ENCODE measurements around the gene EFCC1. TPM values are rescaled to one million over a fixed set of nuclear protein-coding genes. Genes with fewer than 3 reads are reported as not detected.

The EFCC1 gene
- total and polyA plus RNA-seq, 2 of the 13 experiments (the other 11 are each of a cell fraction or from before 2014, with no cell fraction given) = not detected

- in situ Hi-C loops (cut with HindIII; ENCODE audit: extremely low pct_ligation_motif_present, low pct_unique_long_range_greater_than_20kb) = no loop called here
- no peak for TF ChIP-seq CBFB (CRISPR knock-in tag; IDR thresholded peaks at IDR 0.05)
- no peak for TF ChIP-seq ZBTB3 (CRISPR knock-in tag; IDR thresholded peaks at IDR 0.05; ENCODE audit: borderline replicate concordance, low read depth)
- no peak for TF ChIP-seq ISX (CRISPR knock-in tag; conservative IDR thresholded peaks at IDR 0.05)
- no peak for TF ChIP-seq ZNF263 (CRISPR knock-in tag; IDR thresholded peaks at IDR 0.05)
- no peak for TF ChIP-seq KMT2B (CRISPR knock-in tag; IDR thresholded peaks at IDR 0.05)
- TF ChIP-seq SOX5 (CRISPR knock-in tag; IDR thresholded peaks at IDR 0.05; ENCODE audit: borderline replicate concordance) = no peak
- TF ChIP-seq AKAP8 (CRISPR knock-in tag; IDR thresholded peaks at IDR 0.05) = no peak
- TF ChIP-seq YY1 (IDR thresholded peaks at IDR 0.05; ENCODE audit: insufficient read depth, insufficient replicate concordance, low read depth, low read length) = no peak
- no peak for TF ChIP-seq NFYB (CRISPR knock-in tag; IDR thresholded peaks at IDR 0.05)
- no peak for ATAC-seq
Measured at GRCh38 chr3:129078510-129078909, 77.4 kb downstream of the EFCC1 start.

GRCh38 chr3:129081503-129081902 lies 80.4 kb downstream of the EFCC1 start:
- ChIA-PET POLR2A (no interaction called here), CTCF (ENCODE audit: low intra/inter-chr PET ratio, low total read pairs) (no interaction called here)
- no peak for FAIRE-seq
- Histone ChIP-seq H3K27ac (ENCODE audit: extremely low read length, insufficient read depth, low read length) (no peak overlapping the region), H3K4me1 (ENCODE audit: insufficient read depth, low read length) (peaks cover 34% of the 10 kb centered on the region), H3K4me2 (ENCODE audit: low read depth, low read length) (no peak overlapping the region), H2AFZ (ENCODE audit: low read length) (no peak overlapping the region), H3K9me3 (ENCODE audit: low read length) (no peaks in the 10 kb centered on the region), H4K20me1 (ENCODE audit: insufficient read depth, low read length) (no peaks in the 10 kb centered on the region), H3K27me3 (ENCODE audit: control insufficient read depth in 1 of 2, insufficient read depth in 2 of 2, low read length in 2 of 2) (no peaks in the 10 kb centered on the region; a peak in 1 of 5 replicates), H3K79me2 (ENCODE audit: insufficient read depth, low read length) (no peaks in the 10 kb centered on the region), H3K36me3 (replicated peaks in 1 of 2; ENCODE audit: control insufficient read depth in 1 of 2, insufficient read depth in 2 of 2, low read length in 2 of 2) (no peaks in the 10 kb centered on the region), H3K4me3 (replicated peaks in 1 of 3; ENCODE audit: insufficient read depth in 1 of 3, low read depth in 2 of 3, low read length in 3 of 3) (no peak overlapping the region), H3K9ac (ENCODE audit: insufficient read depth, low read depth, low read length) (no peak overlapping the region)
- no peak for DNase-seq (ENCODE audit: low spot score)
- intact Hi-C loops (cut with micrococcal nuclease; ENCODE audit: unreplicated experiment) (loop anchor here (5.0 kb wide), 1 partner anchor 109 kb away; no protein-coding TSS in a partner anchor), in situ Hi-C loops (cut with HindIII; ENCODE audit: extremely low pct_ligation_motif_present, low pct_unique_long_range_greater_than_20kb) (loop anchor here (10.0 kb wide), 1 partner anchor 107 kb away; no protein-coding TSS in a partner anchor)
- ATAC-seq = no peak
- WGBS (ENCODE audit: low lambda C conversion rate) = 69% methylated on average over 8 of the region's 8 CpGs
- BruUV-seq (replicated peaks) = no TSS peak
- TF ChIP-seq ZNF850 (CRISPR knock-in tag; conservative IDR thresholded peaks at IDR 0.05) = no peak
- no peak for TF ChIP-seq PTBP1 (IDR thresholded peaks at IDR 0.05; ENCODE audit: low read depth, low read length, poor library complexity, severe bottlenecking)
- TF ChIP-seq MTF2 (CRISPR knock-in tag; IDR thresholded peaks at IDR 0.05; ENCODE audit: borderline replicate concordance) = no peak
- no peak for TF ChIP-seq KDM5B (CRISPR knock-in tag; IDR thresholded peaks at IDR 0.05; ENCODE audit: borderline replicate concordance)
- TF ChIP-seq ZNF572 (CRISPR knock-in tag; IDR thresholded peaks at IDR 0.05) = no peak
- no peak for TF ChIP-seq TRAFD1 (CRISPR knock-in tag; IDR thresholded peaks at IDR 0.05; ENCODE audit: borderline replicate concordance)
- TF ChIP-seq ZBTB38 (CRISPR knock-in tag; IDR thresholded peaks at IDR 0.05) = no peak
- TF ChIP-seq HINFP (CRISPR knock-in tag; IDR thresholded peaks at IDR 0.05; ENCODE audit: low read depth) = no peak

More at GRCh38 chr3:129078510-129078909, 77.4 kb downstream of the EFCC1 start:
- no peaks in the 10 kb centered on the region for H3K79me2 ChIP-seq (ENCODE audit: insufficient read depth, low read length)
- peaks cover 21% of the 10 kb centered on the region for H3K4me1 ChIP-seq (ENCODE audit: insufficient read depth, low read length)
- no peaks in the 10 kb centered on the region; a peak in 1 of 5 replicates for H3K27me3 ChIP-seq (ENCODE audit: control insufficient read depth in 1 of 2, insufficient read depth in 2 of 2, low read length in 2 of 2)
- H3K9me3 ChIP-seq (ENCODE audit: low read length) = no peaks in the 10 kb centered on the region
- no peak overlapping the region for H3K9ac ChIP-seq (ENCODE audit: insufficient read depth, low read depth, low read length)
- no peaks in the 10 kb centered on the region for H4K20me1 ChIP-seq (ENCODE audit: insufficient read depth, low read length)
- H2AFZ ChIP-seq (ENCODE audit: low read length) = no peak overlapping the region
- ChIA-PET CTCF (ENCODE audit: low intra/inter-chr PET ratio, low total read pairs) (no interaction called here), POLR2A (no interaction called here)
- no peak for FAIRE-seq
- H3K27ac ChIP-seq (ENCODE audit: extremely low read length, insufficient read depth, low read length) = no peak overlapping the region
- H3K4me2 ChIP-seq (ENCODE audit: low read depth, low read length) = no peak overlapping the region
- H3K4me3 ChIP-seq (replicated peaks in 1 of 3; ENCODE audit: insufficient read depth in 1 of 3, low read depth in 2 of 3, low read length in 3 of 3) = no peak overlapping the region
- BruUV-seq (replicated peaks) = no TSS peak
- intact Hi-C loops (cut with micrococcal nuclease; ENCODE audit: unreplicated experiment) = no loop called here
- no peaks in the 10 kb centered on the region for H3K36me3 ChIP-seq (replicated peaks in 1 of 2; ENCODE audit: control insufficient read depth in 1 of 2, insufficient read depth in 2 of 2, low read length in 2 of 2)
- DNase-seq (ENCODE audit: low spot score) = no peak
- WGBS (ENCODE audit: low lambda C conversion rate) = 50% methylated on average over 3 of the region's 8 CpGs

Measured in HepG2 (cell line).